Karpas-422 (cell line): ENCODE data around the gene TRIM61. TPM values are rescaled to one million over a fixed set of nuclear protein-coding genes. Genes with fewer than 3 reads are reported as not detected.
"Not testable (repeated sequence)": the region's sequence is repeated elsewhere in the genome, so short reads cannot be mapped to it uniquely, and the experiment has no call there.

Experiments used
- DNase-seq: peaks from one replicate; pipeline ENCODE4 v3.0.0-alpha.2; 2015
- H2AFZ ChIP-seq: fragments of 200-600 bp; sonication (generic); 2 replicates; pipeline ENCODE4 v1.6.1; 2014; ENCODE audit warnings: antibody characterized with exemption, low read length, mixed read lengths
- H3K27ac ChIP-seq: fragments of 200-600 bp; sonication (generic); 2 replicates; pipeline ENCODE4 v1.5.1; 2014; ENCODE audit warnings: mild to moderate bottlenecking, low read length, moderate library complexity
- H3K27me3 ChIP-seq: fragments of 200-600 bp; sonication (generic); 2 replicates; pipeline ENCODE4 v1.6.1; 2014; ENCODE audit warnings: low read length, mixed read lengths
- H3K36me3 ChIP-seq: fragments of 200-600 bp; sonication (generic); 2 replicates; pipeline ENCODE4 v1.6.1; 2014; ENCODE audit warnings: low read length, mixed read lengths; ENCODE audit not compliant: insufficient read depth
- H3K4me1 ChIP-seq: fragments of 200-600 bp; sonication (generic); 2 replicates; pipeline ENCODE4 v1.6.1; 2014; ENCODE audit warnings: mild to moderate bottlenecking, low read length, mixed read lengths
- H3K4me2 ChIP-seq: fragments of 200-600 bp; sonication (generic); 2 replicates; pipeline ENCODE4 v1.6.1; 2014; ENCODE audit warnings: low read length, low read depth, mild to moderate bottlenecking; ENCODE audit not compliant: poor library complexity, severe bottlenecking
- H3K4me3 ChIP-seq: fragments of 200-600 bp; sonication (generic); 2 replicates; pipeline ENCODE4 v1.5.1; 2014; ENCODE audit warnings: mild to moderate bottlenecking, antibody characterized with exemption, low read length, mixed read lengths
- H3K79me2 ChIP-seq: fragments of 200-600 bp; sonication (generic); 2 replicates; pipeline ENCODE4 v1.6.1; 2014; ENCODE audit warnings: mild to moderate bottlenecking, low read length, mixed read lengths
- H3K9ac ChIP-seq: fragments of 200-600 bp; sonication (generic); 2 replicates; pipeline ENCODE4 v1.6.0; 2014; ENCODE audit warnings: low read length
- H3K9me2 ChIP-seq: fragments of 200-600 bp; sonication (generic), shearing (Covaris generic); replicated peaks from 2 replicates; pipeline ENCODE4 v1.6.0; 2014; ENCODE audit warnings: mild to moderate bottlenecking, low read length, moderate library complexity; ENCODE audit not compliant: insufficient read depth
- H3K9me3 ChIP-seq: fragments of 300-700, 200-600 bp; sonication (generic); 2 replicates; pipeline ENCODE4 v1.6.1; 2014; ENCODE audit warnings: low read length, mixed read lengths
- H4K20me1 ChIP-seq: fragments of 200-600 bp; sonication (generic); 2 replicates; pipeline ENCODE4 v1.6.1; 2014; ENCODE audit warnings: mild to moderate bottlenecking, antibody characterized with exemption, low read length, low read depth; ENCODE audit not compliant: insufficient read depth
- total RNA-seq: library from RNA; depleted of rRNA; stranded (reverse); fragments of >200 nt; shearing (Covaris generic); gene quantifications from 2 replicates; pipeline ENCODE4 v1.2.3, GENCODE V29; 2014; ENCODE audit warnings: low replicate concordance; rRNA removed

The TRIM61 gene
- 6.9 and 8.4 TPM in 2 replicates for total RNA-seq

- no peak within 1 kb of the TSS for H3K27ac ChIP-seq
- H3K9me2 ChIP-seq: no peaks in the 10 kb centered on the region
- peak within 1 kb of the TSS; percentile 80 for H3K4me3 ChIP-seq
- no peaks in the 10 kb centered on the region for H3K27me3 ChIP-seq
- peak within 1 kb of the TSS; percentile 76 for H3K4me2 ChIP-seq
- peaks cover 14% of the 10 kb centered on the region for H3K4me1 ChIP-seq
- H3K9me3 ChIP-seq: no peaks in the 10 kb centered on the region
- H4K20me1 ChIP-seq: no peaks in the 10 kb centered on the region
- peak within 1 kb of the TSS; percentile 98 for H2AFZ ChIP-seq
- H3K9ac ChIP-seq: peak within 1 kb of the TSS; percentile 79
- peaks cover 20% of the 10 kb centered on the region; the same call in 1 of the 2 replicates for H3K36me3 ChIP-seq
- peak; percentile 98 for DNase-seq
- peaks cover 47% of the 10 kb centered on the region for H3K79me2 ChIP-seq
Observed at GRCh38 chr4:164977243-164978164, at the start of gene TRIM61. Gene TRIM61, minus strand, starts transcription at chr4:164977657. Its CDS starts 7,655 bp downstream, at chr4:164970002.

GRCh38 chr4:165025782-165026181, 48.3 kb upstream of the TRIM61 start:
- not testable (repeated sequence) for H3K4me2 ChIP-seq, DNase-seq, H3K79me2 ChIP-seq

GRCh38 chr4:165019995-165020394, 42.5 kb upstream of the TRIM61 start:
- DNase-seq, H3K9ac ChIP-seq: not testable (repeated sequence)

More at GRCh38 chr4:165025782-165026181, 48.3 kb upstream of the TRIM61 start:
- not testable (repeated sequence) for H3K4me3 ChIP-seq, H3K9me2 ChIP-seq, H2AFZ ChIP-seq, H4K20me1 ChIP-seq, H3K27me3 ChIP-seq, H3K9ac ChIP-seq, H3K9me3 ChIP-seq, H3K27ac ChIP-seq, H3K4me1 ChIP-seq, H3K36me3 ChIP-seq

GRCh38 chr4:165016971-165017370, 39.5 kb upstream of the TRIM61 start:
- H3K9ac ChIP-seq: no peak overlapping the region
- H4K20me1 ChIP-seq: no peaks in the 10 kb centered on the region
- H3K4me1 ChIP-seq: no peaks in the 10 kb centered on the region
- no peak overlapping the region for H3K4me2 ChIP-seq
- H3K9me2 ChIP-seq: no peaks in the 10 kb centered on the region
- H3K9me3 ChIP-seq: no peaks in the 10 kb centered on the region
- H3K36me3 ChIP-seq: no peaks in the 10 kb centered on the region
- no peak for DNase-seq
- no peaks in the 10 kb centered on the region for H3K27me3 ChIP-seq
- H3K27ac ChIP-seq: no peak overlapping the region
- no peak overlapping the region for H2AFZ ChIP-seq
- H3K79me2 ChIP-seq: no peaks in the 10 kb centered on the region
- no peak overlapping the region for H3K4me3 ChIP-seq

More at GRCh38 chr4:165019995-165020394, 42.5 kb upstream of the TRIM61 start:
- H3K4me2 ChIP-seq, H3K27ac ChIP-seq, H2AFZ ChIP-seq, H3K9me3 ChIP-seq, H3K4me1 ChIP-seq, H4K20me1 ChIP-seq, H3K9me2 ChIP-seq, H3K27me3 ChIP-seq, H3K4me3 ChIP-seq, H3K36me3 ChIP-seq, H3K79me2 ChIP-seq: not testable (repeated sequence)

- Histone ChIP-seq H2AFZ (no peak overlapping the region), H3K9me3 (no peaks in the 10 kb centered on the region), H3K4me3 (no peak overlapping the region), H3K79me2 (no peaks in the 10 kb centered on the region), H3K27me3 (no peaks in the 10 kb centered on the region), H3K9ac (no peak overlapping the region), H4K20me1 (no peaks in the 10 kb centered on the region), H3K4me1 (no peaks in the 10 kb centered on the region), H3K4me2 (no peak overlapping the region), H3K36me3 (no peaks in the 10 kb centered on the region), H3K27ac (no peak overlapping the region), H3K9me2 (no peaks in the 10 kb centered on the region)
- DNase-seq: no peak
Observed at GRCh38 chr4:165013691-165014090, 36.2 kb upstream of the TRIM61 start.

- no peaks in the 10 kb centered on the region for H3K79me2 ChIP-seq
- no peaks in the 10 kb centered on the region for H4K20me1 ChIP-seq
- H3K27me3 ChIP-seq: no peaks in the 10 kb centered on the region
- H3K4me3 ChIP-seq: no peak overlapping the region
- H3K9ac ChIP-seq: no peak overlapping the region
- H3K27ac ChIP-seq: no peak overlapping the region
- no peak for DNase-seq
- no peak overlapping the region for H2AFZ ChIP-seq
- no peaks in the 10 kb centered on the region for H3K4me1 ChIP-seq
- no peak overlapping the region for H3K4me2 ChIP-seq
- no peaks in the 10 kb centered on the region for H3K9me3 ChIP-seq
- H3K9me2 ChIP-seq: no peaks in the 10 kb centered on the region
- H3K36me3 ChIP-seq: no peaks in the 10 kb centered on the region
Observed at GRCh38 chr4:165011403-165011802, 33.9 kb upstream of the TRIM61 start.

- no peak overlapping the region for H3K9ac ChIP-seq
- no peak overlapping the region for H2AFZ ChIP-seq
- no peak overlapping the region for H3K27ac ChIP-seq
- no peaks in the 10 kb centered on the region for H3K79me2 ChIP-seq
- H3K4me2 ChIP-seq: no peak overlapping the region
- H3K9me3 ChIP-seq: no peaks in the 10 kb centered on the region
- H3K9me2 ChIP-seq: no peaks in the 10 kb centered on the region
- H3K36me3 ChIP-seq: no peaks in the 10 kb centered on the region
- H4K20me1 ChIP-seq: no peaks in the 10 kb centered on the region
- H3K4me3 ChIP-seq: no peak overlapping the region
- H3K27me3 ChIP-seq: no peaks in the 10 kb centered on the region
- no peak for DNase-seq
- H3K4me1 ChIP-seq: no peaks in the 10 kb centered on the region
Observed at GRCh38 chr4:165010991-165011390, 33.5 kb upstream of the TRIM61 start.

- no peaks in the 10 kb centered on the region for H3K4me1 ChIP-seq
- no peak overlapping the region for H2AFZ ChIP-seq
- no peak overlapping the region for H3K27ac ChIP-seq
- no peak overlapping the region for H3K4me3 ChIP-seq
- no peak overlapping the region for H3K4me2 ChIP-seq
- no peak overlapping the region for H3K9ac ChIP-seq
- no peaks in the 10 kb centered on the region for H3K9me3 ChIP-seq
- H3K79me2 ChIP-seq: no peaks in the 10 kb centered on the region
- H3K36me3 ChIP-seq: no peaks in the 10 kb centered on the region
- DNase-seq: no peak
- no peaks in the 10 kb centered on the region for H3K27me3 ChIP-seq
- H3K9me2 ChIP-seq: no peaks in the 10 kb centered on the region
- no peaks in the 10 kb centered on the region for H4K20me1 ChIP-seq
Observed at GRCh38 chr4:165010487-165010886, 33.0 kb upstream of the TRIM61 start.
